AG09309 (cell line): Measurements from ENCODE around the gene CES4A.
"Not testable (repeated sequence)": the region's sequence is repeated elsewhere in the genome, so short reads cannot be mapped to it uniquely, and the experiment has no call there.

ENCODE experiments used
- DNase-seq: peaks from one replicate; pipeline ENCODE4 v3.0.0-alpha.2; 2010; ENCODE audit warnings: low read depth
- H3K4me3 ChIP-seq: 2 replicates; pipeline ENCODE4 v1.5.1; 2011; ENCODE audit warnings: mild to moderate bottlenecking, low read depth, low read length, moderate library complexity; ENCODE audit not compliant: control insufficient read depth
- TF ChIP-seq, protein P1 (sequence below): IDR thresholded peaks from 2 replicates; pipeline ENCODE4 v1.5.1; 2011; ENCODE audit warnings: mild to moderate bottlenecking, low read depth, low read length, inconsistent platforms; ENCODE audit not compliant: insufficient read depth, control insufficient read depth; ENCODE audit errors: missing control alignments

The CES4A gene

DNA sequence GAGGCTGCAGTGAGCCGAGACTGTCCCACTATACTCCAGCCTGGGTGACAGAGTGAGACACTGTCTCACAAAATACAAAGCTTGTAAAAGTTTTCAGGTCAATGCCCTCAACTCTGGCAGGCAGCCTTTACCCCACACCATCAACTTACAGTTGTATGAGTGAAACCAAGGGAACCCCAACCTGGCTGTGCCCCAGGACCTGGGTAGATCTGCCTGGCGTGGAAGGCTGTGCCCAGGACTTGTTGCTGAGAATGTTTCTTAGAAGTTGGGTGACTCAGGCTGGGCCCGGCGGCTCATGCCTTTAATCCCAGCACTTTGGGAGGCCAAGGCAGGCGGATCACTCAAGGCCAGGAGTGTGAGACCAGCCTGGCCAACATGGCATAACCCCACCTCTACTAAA, 19.5 kb upstream of the CES4A start:
- TF ChIP-seq, protein P1, sequence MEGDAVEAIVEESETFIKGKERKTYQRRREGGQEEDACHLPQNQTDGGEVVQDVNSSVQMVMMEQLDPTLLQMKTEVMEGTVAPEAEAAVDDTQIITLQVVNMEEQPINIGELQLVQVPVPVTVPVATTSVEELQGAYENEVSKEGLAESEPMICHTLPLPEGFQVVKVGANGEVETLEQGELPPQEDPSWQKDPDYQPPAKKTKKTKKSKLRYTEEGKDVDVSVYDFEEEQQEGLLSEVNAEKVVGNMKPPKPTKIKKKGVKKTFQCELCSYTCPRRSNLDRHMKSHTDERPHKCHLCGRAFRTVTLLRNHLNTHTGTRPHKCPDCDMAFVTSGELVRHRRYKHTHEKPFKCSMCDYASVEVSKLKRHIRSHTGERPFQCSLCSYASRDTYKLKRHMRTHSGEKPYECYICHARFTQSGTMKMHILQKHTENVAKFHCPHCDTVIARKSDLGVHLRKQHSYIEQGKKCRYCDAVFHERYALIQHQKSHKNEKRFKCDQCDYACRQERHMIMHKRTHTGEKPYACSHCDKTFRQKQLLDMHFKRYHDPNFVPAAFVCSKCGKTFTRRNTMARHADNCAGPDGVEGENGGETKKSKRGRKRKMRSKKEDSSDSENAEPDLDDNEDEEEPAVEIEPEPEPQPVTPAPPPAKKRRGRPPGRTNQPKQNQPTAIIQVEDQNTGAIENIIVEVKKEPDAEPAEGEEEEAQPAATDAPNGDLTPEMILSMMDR, result no peak
- DNase-seq, result no peak
- H3K4me3 ChIP-seq, result no peak overlapping the region

DNA sequence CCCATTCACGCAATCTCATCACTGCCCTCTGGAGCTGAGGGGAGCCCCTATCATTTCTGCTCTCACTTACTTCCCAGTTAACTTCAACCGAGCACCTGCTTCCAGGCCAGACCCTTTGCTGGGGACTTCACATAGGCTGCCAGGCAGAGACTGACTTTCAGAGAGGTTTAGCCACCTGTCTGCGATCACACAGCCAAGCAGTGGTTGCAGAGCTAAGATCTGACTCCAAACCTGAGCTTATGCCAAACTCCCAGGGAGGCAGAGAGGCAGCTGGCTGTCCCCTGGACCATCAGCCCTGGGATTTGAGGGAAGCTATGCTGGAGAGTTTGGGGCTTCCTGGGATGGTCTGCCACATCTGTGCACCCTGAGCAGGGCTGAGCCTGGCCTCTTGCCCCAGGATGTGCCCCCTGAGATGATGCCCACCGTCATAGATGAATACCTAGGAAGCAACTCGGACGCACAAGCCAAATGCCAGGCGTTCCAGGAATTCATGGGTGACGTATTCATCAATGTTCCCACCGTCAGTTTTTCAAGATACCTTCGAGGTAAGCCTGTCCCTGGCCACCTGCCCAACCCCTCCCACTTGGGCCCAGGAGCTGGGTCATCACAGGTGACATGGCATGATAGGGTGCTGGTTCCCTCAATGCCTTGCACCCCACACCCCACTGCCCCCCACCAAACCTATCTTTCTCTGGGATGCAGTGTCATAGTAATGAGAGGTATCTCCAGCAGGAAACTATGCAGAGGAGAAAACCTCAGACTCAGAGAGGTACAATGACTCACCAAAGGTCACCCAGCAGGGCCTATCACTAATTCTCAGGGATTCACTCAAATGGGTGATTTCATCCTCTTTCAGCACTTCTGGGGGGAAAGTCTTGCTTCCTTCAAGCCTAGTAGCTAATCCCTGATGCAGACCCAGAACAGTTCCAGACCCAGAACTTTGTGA, 17.3 kb upstream of the CES4A start:
- TF ChIP-seq, protein P1, result no peak
- no peak for DNase-seq
- no peak overlapping the region for H3K4me3 ChIP-seq

DNA sequence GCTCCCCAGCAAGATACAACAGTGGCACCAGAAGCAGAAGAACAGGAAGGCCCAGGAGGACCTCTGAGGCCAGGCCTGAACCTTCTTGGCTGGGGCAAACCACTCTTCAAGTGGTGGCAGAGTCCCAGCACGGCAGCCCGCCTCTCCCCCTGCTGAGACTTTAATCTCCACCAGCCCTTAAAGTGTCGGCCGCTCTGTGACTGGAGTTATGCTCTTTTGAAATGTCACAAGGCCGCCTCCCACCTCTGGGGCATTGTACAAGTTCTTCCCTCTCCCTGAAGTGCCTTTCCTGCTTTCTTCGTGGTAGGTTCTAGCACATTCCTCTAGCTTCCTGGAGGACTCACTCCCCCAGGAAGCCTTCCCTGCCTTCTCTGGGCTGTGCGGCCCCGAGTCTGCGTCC, 15.4 kb upstream of the CES4A start:
- no peak overlapping the region for H3K4me3 ChIP-seq
- DNase-seq, result no peak
- TF ChIP-seq, protein P1, result no peak

DNA sequence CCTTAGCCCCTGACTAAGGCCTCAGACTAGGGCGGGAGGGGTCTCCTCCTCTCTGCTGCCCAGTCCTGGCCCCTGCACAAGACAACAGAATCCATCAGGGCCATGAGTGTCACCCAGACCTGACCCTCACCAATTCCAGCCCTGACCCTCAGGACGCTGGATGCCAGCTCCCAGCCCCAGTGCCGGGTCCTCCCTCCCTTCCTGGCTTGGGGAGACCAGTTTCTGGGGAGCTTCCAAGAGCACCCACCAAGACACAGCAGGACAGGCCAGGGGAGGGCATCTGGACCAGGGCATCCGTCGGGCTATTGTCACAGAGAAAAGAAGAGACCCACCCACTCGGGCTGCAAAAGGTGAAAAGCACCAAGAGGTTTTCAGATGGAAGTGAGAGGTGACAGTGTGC, 14.7 kb upstream of the CES4A start:
- DNase-seq, result no peak
- TF ChIP-seq, protein P1, result no peak
- H3K4me3 ChIP-seq, result no peak overlapping the region

DNA sequence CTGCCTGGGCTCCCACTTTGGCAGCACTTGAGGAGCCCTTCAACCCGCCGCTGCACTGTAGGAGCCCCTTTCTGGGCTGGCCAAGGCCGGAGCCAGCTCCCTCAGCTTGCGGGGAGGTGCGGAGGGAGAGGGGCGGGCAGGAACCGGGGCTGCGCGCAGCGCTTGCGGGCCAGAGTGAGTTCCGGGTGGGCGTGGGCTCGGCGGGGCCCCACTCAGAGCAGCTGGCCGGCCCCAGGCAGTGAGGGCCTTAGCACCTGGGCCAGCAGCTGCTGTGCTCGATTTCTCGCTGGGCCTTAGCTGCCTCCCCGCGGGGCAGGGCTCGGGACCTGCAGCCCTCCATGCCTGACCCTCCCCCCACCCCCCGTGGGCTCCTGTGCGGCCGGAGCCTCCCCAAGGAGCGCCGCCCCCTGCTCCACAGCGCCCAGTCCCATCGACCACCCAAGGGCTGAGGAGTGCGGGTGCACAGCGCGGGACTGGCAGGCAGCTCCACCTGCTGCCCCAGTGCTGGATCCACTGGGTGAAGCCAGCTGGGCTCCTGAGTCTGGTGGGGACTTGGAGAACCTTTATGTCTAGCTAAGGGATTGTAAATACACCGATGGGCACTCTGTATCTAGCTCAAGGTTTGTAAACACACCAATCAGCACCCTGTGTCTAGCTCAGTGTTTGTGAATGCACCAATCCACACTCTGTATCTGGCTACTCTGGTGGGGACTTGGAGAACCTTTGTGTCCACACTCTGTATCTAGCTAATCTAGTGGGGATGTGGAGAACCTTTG, 14.0 kb upstream of the CES4A start:
- H3K4me3 ChIP-seq, DNase-seq: not testable (repeated sequence)

DNA sequence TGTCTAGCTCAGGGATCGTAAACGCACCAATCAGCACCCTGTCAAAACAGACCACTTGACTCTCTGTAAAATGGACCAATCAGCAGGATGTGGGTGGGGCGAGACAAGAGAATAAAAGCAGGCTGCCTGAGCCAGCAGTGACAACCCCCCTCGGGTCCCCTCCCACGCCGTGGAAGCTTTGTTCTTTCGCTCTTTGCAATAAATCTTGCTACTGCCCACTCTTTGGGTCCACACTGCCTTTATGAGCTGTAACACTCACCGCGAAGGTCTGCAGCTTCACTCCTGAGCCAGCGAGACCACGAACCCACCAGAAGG, 13.5 kb upstream of the CES4A start:
- not testable (repeated sequence) for DNase-seq, H3K4me3 ChIP-seq

DNA sequence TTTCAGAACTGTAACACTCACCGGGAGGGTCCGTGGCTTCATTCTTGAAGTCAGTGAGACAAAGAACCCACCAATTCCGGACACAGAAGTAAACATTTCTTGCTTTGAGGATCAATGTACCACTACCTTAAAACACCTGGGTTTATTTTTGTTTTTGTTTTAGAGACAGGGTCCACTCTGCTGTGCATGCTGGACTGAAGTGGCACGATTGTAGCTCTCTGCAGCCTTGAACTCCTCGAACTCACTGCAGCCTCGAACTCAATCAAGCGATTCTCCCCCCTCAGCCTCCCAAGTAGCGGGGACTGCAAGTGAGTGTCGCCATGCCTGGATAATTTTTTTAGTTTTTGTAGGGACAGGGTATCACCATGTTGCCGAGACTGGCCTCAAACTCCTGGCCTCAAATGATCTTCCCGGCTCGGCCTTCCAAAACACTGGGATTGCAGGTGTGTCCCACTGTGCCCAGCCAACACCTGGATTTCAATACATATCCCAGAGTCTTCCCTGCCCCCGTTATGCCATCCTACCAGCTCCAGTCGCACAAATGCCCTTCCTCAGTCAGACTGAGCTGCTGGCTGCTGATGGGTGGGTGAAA, 13.0 kb upstream of the CES4A start:
- H3K4me3 ChIP-seq, result no peak overlapping the region
- no peak for DNase-seq

More for the DNA sequence above, 13.0 kb upstream of the CES4A start:
- TF ChIP-seq, protein P1, result no peak
